K562 (cell line): ENCODE data around the gene APOC1. TPM values are rescaled to one million over a fixed set of nuclear protein-coding genes. Genes with fewer than 3 reads are reported as not detected.

Source experiments
- ATAC-seq: fragments of 200-7000 bp; cut with Tn5 transposase; 3 replicates; pipeline ENCODE4 v1.9.1; 2020; ENCODE audit warnings: moderate library complexity
- BruUV-seq: library from RNA; stranded (reverse); fragments of 400-500 nt; replicated peaks from 2 replicates; lab custom pipeline; 2021; lab: Mats Ljungman, UMichigan
- CTCF ChIA-PET: fragments of 300-600 bp; formaldehyde crosslinking; extraction: SDS; loops from one replicate; lab custom pipeline; 2021; ENCODE audit warnings: low intra/inter-chr PET ratio; lab: Yijun Ruan, JAX
- POLR2A ChIA-PET: fragments of 300-600, 350-650 bp; sonication (Branson Sonifier 250); formaldehyde crosslinking; extraction: SDS; loops from one replicate; lab custom pipeline; 2021; ENCODE audit warnings: antibody characterized with exemption, inconsistent platforms; lab: Yijun Ruan, JAX
- DNase-seq, 4 experiments: peaks; one replicate each; pipeline versions ENCODE4 v3.0.0 to v3.0.0-alpha.2; 2011 to 2018; ENCODE audit warnings: low spot score in 3 of 4, mixed read lengths in 3 of 4; ENCODE audit errors: extremely low read depth in 1 of 4
- FAIRE-seq: peaks from 2 replicates; lab custom pipeline; 2011; peaks lifted over from hg19 to GRCh38; lab: Jason Lieb, UNC
- H2AFZ ChIP-seq: 2 replicates; pipeline ENCODE4 v1.6.0; 2011; ENCODE audit warnings: low read depth, low read length, control low read depth, inconsistent platforms
- H3K27ac ChIP-seq: fragments of 200-600 bp; 3 replicates; pipeline ENCODE4 v1.8.0; 2011; ENCODE audit warnings: low read depth, mild to moderate bottlenecking, control low read depth, inconsistent platforms, low read length, moderate library complexity, mixed read lengths; ENCODE audit errors: extremely low read depth
- H3K27me3 ChIP-seq, 2 experiments: fragments of 300-600 bp in 1 of 2; 2 replicates in 1 of 2; 3 replicates in 1 of 2; pipeline versions ENCODE4 v1.6.0 to v1.8.0; 2011; ENCODE audit warnings: inconsistent platforms in 2 of 2, low read length in 2 of 2, mild to moderate bottlenecking in 1 of 2, mixed read lengths in 1 of 2, moderate library complexity in 1 of 2; ENCODE audit not compliant: control insufficient read depth in 2 of 2, insufficient read depth in 2 of 2
- H3K36me3 ChIP-seq: fragments of 300-600 bp; 3 replicates; pipeline ENCODE4 v1.8.0; 2011; ENCODE audit warnings: mild to moderate bottlenecking, low read length, inconsistent platforms; ENCODE audit not compliant: control insufficient read depth, insufficient read depth
- H3K4me1 ChIP-seq, 2 experiments: fragments of 200-600 bp in 1 of 2; replicated peaks in 1 of 2; 2 replicates in 1 of 2; 3 replicates in 1 of 2; pipeline versions ENCODE4 v1.5.1 to v1.8.0; 2011; ENCODE audit warnings: inconsistent platforms in 2 of 2, low read length in 2 of 2, mild to moderate bottlenecking in 1 of 2, mixed read lengths in 1 of 2, moderate library complexity in 1 of 2; ENCODE audit not compliant: control insufficient read depth in 2 of 2, insufficient read depth in 2 of 2
- H3K4me2 ChIP-seq: 2 replicates; pipeline ENCODE4 v1.6.1; 2011; ENCODE audit warnings: low read length, control low read depth, inconsistent platforms, mixed read lengths; ENCODE audit not compliant: insufficient read depth
- H3K4me3 ChIP-seq: fragments of 200-600 bp; sonication (generic), shearing (Covaris generic); 2 replicates; pipeline ENCODE4 v1.5.1; 2016; ENCODE audit warnings: control low read depth, inconsistent platforms
- H3K79me2 ChIP-seq: fragments of 200-600 bp; 3 replicates; pipeline ENCODE4 v1.8.0; 2011; ENCODE audit warnings: low read length, inconsistent platforms; ENCODE audit not compliant: control insufficient read depth, insufficient read depth
- H3K9ac ChIP-seq, 2 experiments: 2 replicates each; pipeline versions ENCODE4 v1.6.0 to v1.6.1; 2011; ENCODE audit warnings: low read depth in 2 of 2, low read length in 2 of 2, control low read depth in 1 of 2, inconsistent platforms in 1 of 2, mild to moderate bottlenecking in 1 of 2, mixed read lengths in 1 of 2; ENCODE audit not compliant: insufficient read depth in 1 of 2
- H3K9me1 ChIP-seq: one replicate; pipeline ENCODE4 v1.6.0; 2011; ENCODE audit warnings: inconsistent platforms, mild to moderate bottlenecking, low read length, moderate library complexity; ENCODE audit not compliant: control insufficient read depth, insufficient read depth
- H3K9me3 ChIP-seq: replicated peaks from 2 replicates; pipeline ENCODE4 v1.5.1; 2011; ENCODE audit warnings: low read depth, low read length, inconsistent platforms; ENCODE audit not compliant: control insufficient read depth, insufficient read depth
- H4K20me1 ChIP-seq: replicated peaks from 2 replicates; pipeline ENCODE4 v1.6.1; 2011; ENCODE audit warnings: low read length, inconsistent platforms, mixed read lengths; ENCODE audit not compliant: control insufficient read depth, insufficient read depth
- CBFA2T2 ChIP-seq: fragments of 450-650 bp; conservative IDR thresholded peaks from 2 replicates; pipeline ENCODE4 v1.6.1; 2017; ENCODE audit warnings: mild to moderate bottlenecking
- CHD1 ChIP-seq: fragments of 200-600 bp; sonication (generic); IDR thresholded peaks from one replicate; pipeline ENCODE4 v1.6.1; 2012; ENCODE audit warnings: mild to moderate bottlenecking, moderate library complexity, low read length, inconsistent platforms
- FOS ChIP-seq: IDR thresholded peaks from 3 replicates; pipeline ENCODE4 v1.6.1; 2011; ENCODE audit not compliant: insufficient read length; ENCODE audit errors: extremely low read depth
- GTF2E2 ChIP-seq: fragments of 200-800 bp; sonication (Bioruptor generic); IDR thresholded peaks from 2 replicates; pipeline ENCODE4 v1.6.1; 2016; ENCODE audit warnings: missing genetic modification characterization, missing compliant biosample characterization
- HDGF ChIP-seq: fragments of 450-650 bp; IDR thresholded peaks from 2 replicates; pipeline ENCODE4 v1.6.1; 2016
- MTA3 ChIP-seq: fragments of 450-650 bp; formaldehyde crosslinking; IDR thresholded peaks from 2 replicates; pipeline ENCODE4 v1.6.1; 2017; ENCODE audit warnings: mild to moderate bottlenecking, borderline replicate concordance
- RUNX1 ChIP-seq: sonication (generic); IDR thresholded peaks from 2 replicates; pipeline ENCODE4 v1.6.1; 2016; ENCODE audit warnings: antibody characterized with exemption, low read depth
- SMARCE1 ChIP-seq: fragments of 450-650 bp; IDR thresholded peaks from 2 replicates; pipeline ENCODE4 v1.7.1; 2016; ENCODE audit warnings: mild to moderate bottlenecking
- STAT5A ChIP-seq: IDR thresholded peaks from 2 replicates; pipeline ENCODE4 v1.6.1; 2012; ENCODE audit warnings: low read length, inconsistent platforms, borderline replicate concordance
- ZNF140 ChIP-seq: fragments of 250-450 bp; sonication (Bioruptor Pico); IDR thresholded peaks from 2 replicates; pipeline ENCODE4 v1.8.0; 2021; ENCODE audit warnings: moderate library complexity, mild to moderate bottlenecking, inconsistent platforms
- ZNF23 ChIP-seq: fragments of 250-450 bp; sonication (Bioruptor Pico); IDR thresholded peaks from 2 replicates; pipeline ENCODE4 v1.4.0; 2020; ENCODE audit warnings: mild to moderate bottlenecking
- ZNF384 ChIP-seq: IDR thresholded peaks from 2 replicates; pipeline ENCODE4 v1.6.1; 2012; ENCODE audit warnings: low read depth, low read length, improper control_type of control experiment
- ZNF696 ChIP-seq: fragments of 250-450 bp; sonication (Bioruptor Pico); conservative IDR thresholded peaks from 2 replicates; pipeline ENCODE4 v1.4.0; 2020; ENCODE audit warnings: mild to moderate bottlenecking, moderate library complexity
- ZNF77 ChIP-seq: fragments of 250-450 bp; sonication (Bioruptor Pico); IDR thresholded peaks from 2 replicates; pipeline ENCODE4 v1.5.0; 2020
- WGBS: fragments of 100-300 bp; shearing (Covaris generic); methylation state at CpG from one replicate; pipeline ENCODE4 v1.1.6; 2016; ENCODE audit warnings: low coverage, mixed read lengths; ENCODE audit not compliant: insufficient coverage; ENCODE audit errors: missing lambda C conversion rate; 5-methylcytosine and 5-hydroxymethylcytosine counted together
- in situ Hi-C: fragments of 300-500 bp; cut with MboI; formaldehyde crosslinking; loops from 4 replicates; pipeline ENCODE4 v1.15.0; 2018; ENCODE audit warnings: inconsistent platforms, mixed read lengths
- intact Hi-C: fragments of 100-400 bp; cut with micrococcal nuclease; formaldehyde crosslinking; loops from 2 replicates; pipeline ENCODE4 v1.14.2; 2022
- polyA plus RNA-seq, 8 experiments: library from polyadenylated mRNA; depleted of rRNA in 4 of 8; stranded (reverse) in 5 of 8; unstranded in 3 of 8; fragments of >200 nt; fragmentation: Nextera tagmentation in 2 of 8; fragmentation: Illumina TruSeq in 1 of 8; extraction: Ambion mirVana in 2 of 8; extraction: Trizol in 1 of 8; gene quantifications; 2 replicates each; pipeline versions ENCODE4 v1.2.1 to v1.2.3, GENCODE V29; 2011 to 2014; ENCODE audit warnings: inconsistent platforms in 1 of 8, missing spikeins in 1 of 8
- total RNA-seq, 7 experiments: library from RNA; depleted of rRNA in 6 of 7; stranded (reverse); fragments of >200 nt in 6 of 7; fragmentation: Illumina TruSeq in 2 of 7; extraction: Trizol in 2 of 7; gene quantifications; 2 replicates each; pipeline versions ENCODE4 v1.2.1 to v1.2.3, GENCODE V29; 2011 to 2021; ENCODE audit warnings: low replicate concordance in 1 of 7
- TF ChIP-seq, protein P1 (sequence below): fragments of 250-450 bp; sonication (Bioruptor Pico); IDR thresholded peaks from 2 replicates; pipeline ENCODE4 v1.4.0; 2020; ENCODE audit warnings: mild to moderate bottlenecking, moderate library complexity

APOC1 gene
- total and polyA plus RNA-seq, 9 of the 15 experiments (the other 6 are each of a cell fraction or from before 2014, with no cell fraction given), result 115 to 408 (median 220) TPM

DNA sequence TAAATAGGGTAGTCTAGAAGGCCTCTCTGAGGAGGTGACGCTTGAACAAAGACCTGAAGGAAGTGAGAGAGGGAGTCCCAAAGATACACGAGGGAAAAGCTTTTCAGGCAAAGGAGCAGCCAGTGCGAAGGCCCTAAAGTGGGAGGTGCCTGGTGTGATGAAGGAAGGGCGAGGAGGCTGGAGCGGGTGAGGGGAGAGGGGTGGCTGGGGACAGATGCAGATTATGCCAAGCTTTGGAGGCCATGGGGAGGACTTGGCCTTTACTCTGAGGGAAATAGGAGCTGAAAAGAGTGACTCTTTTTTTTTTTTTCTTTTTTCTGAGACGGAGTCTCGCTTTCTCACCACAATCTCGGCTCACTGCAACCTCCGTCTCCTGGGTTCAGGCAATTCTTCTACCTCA, 43.7 kb downstream of the APOC1 start (continued):
- TF ChIP-seq ZNF384, result no peak
- TF ChIP-seq RUNX1, result no peak
- no peak for TF ChIP-seq GTF2E2
- TF ChIP-seq CHD1, result no peak
- TF ChIP-seq STAT5A, result no peak
- no peak for TF ChIP-seq ZNF696 (CRISPR knock-in tag)
- no peak for TF ChIP-seq SMARCE1
- TF ChIP-seq ZNF77 (CRISPR knock-in tag), result no peak
- TF ChIP-seq FOS, result no peak
- TF ChIP-seq MTA3, result no peak

GRCh38 chr19:44959691-44960090, 45.3 kb downstream of the APOC1 start:
- intact Hi-C loops, result no loop called here

More at GRCh38 chr19:44959691-44960090, 45.3 kb downstream of the APOC1 start:
- ChIA-PET POLR2A (interaction anchor here (0.5 to 0.8 kb wide), 4 partner anchors 29 to 376 kb away, joined by 3 to 5 read pairs (median 3); no protein-coding TSS in a partner anchor), CTCF (no interaction called here)
- Histone ChIP-seq H3K9ac (peak overlapping the region in 1 of 2 experiments; percentile 64; a peak in 1 of 4 replicates), H3K79me2 (peaks cover 63% of the 10 kb centered on the region), H4K20me1 (peaks cover 24% of the 10 kb centered on the region), H2AFZ (no peak overlapping the region), H3K9me1 (peaks cover 9% of the 10 kb centered on the region), H3K4me3 (no peak overlapping the region), H3K27me3 (no peaks in the 10 kb centered on the region), H3K36me3 (peaks cover 58% of the 10 kb centered on the region; the same call in 2 of the 3 replicates), H3K9me3 (no peaks in the 10 kb centered on the region), H3K4me1 (peaks cover 15 to 16% of the 10 kb centered on the region in 2 experiments; a peak in 4 of 5 replicates), H3K4me2 (no peak overlapping the region), H3K27ac (no peak overlapping the region)
- TF ChIP-seq CBFA2T2, result no peak
- TF ChIP-seq ZNF77 (CRISPR knock-in tag), result no peak
- no peak for TF ChIP-seq HDGF
- no peak for TF ChIP-seq ZNF140 (CRISPR knock-in tag)
- no peak for TF ChIP-seq ZNF23 (CRISPR knock-in tag)
- TF ChIP-seq, protein P1, sequence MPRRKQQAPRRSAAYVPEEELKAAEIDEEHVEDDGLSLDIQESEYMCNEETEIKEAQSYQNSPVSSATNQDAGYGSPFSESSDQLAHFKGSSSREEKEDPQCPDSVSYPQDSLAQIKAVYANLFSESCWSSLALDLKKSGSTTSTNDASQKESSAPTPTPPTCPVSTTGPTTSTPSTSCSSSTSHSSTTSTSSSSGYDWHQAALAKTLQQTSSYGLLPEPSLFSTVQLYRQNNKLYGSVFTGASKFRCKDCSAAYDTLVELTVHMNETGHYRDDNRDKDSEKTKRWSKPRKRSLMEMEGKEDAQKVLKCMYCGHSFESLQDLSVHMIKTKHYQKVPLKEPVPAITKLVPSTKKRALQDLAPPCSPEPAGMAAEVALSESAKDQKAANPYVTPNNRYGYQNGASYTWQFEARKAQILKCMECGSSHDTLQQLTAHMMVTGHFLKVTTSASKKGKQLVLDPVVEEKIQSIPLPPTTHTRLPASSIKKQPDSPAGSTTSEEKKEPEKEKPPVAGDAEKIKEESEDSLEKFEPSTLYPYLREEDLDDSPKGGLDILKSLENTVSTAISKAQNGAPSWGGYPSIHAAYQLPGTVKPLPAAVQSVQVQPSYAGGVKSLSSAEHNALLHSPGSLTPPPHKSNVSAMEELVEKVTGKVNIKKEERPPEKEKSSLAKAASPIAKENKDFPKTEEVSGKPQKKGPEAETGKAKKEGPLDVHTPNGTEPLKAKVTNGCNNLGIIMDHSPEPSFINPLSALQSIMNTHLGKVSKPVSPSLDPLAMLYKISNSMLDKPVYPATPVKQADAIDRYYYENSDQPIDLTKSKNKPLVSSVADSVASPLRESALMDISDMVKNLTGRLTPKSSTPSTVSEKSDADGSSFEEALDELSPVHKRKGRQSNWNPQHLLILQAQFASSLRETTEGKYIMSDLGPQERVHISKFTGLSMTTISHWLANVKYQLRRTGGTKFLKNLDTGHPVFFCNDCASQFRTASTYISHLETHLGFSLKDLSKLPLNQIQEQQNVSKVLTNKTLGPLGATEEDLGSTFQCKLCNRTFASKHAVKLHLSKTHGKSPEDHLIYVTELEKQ (CRISPR knock-in tag), result no peak
- FAIRE-seq (no peak), DNase-seq (no peak), ATAC-seq (no peak)
- no TSS peak for BruUV-seq
- 80% methylated on average over 5 of the region's 5 CpGs for WGBS
- in situ Hi-C loops, result no loop called here
